Activated naive CD4-positive, alpha-beta T cell treated with anti-CD3 and anti-CD28 coated beads, Interleukin-2, amount 50 U/mL, for 24 hours (primary cell): ENCODE data around the gene SRGAP1.
"Not testable (repeated sequence)": the region's sequence is repeated elsewhere in the genome, so short reads cannot be mapped to it uniquely, and the experiment has no call there.

Experiments used
- H3K27ac Mint-ChIP-seq: one replicate; pipeline ENCODE4 v1.8.0; 2021; ENCODE audit warnings: mild to moderate bottlenecking, mixed read lengths
- H3K27me3 Mint-ChIP-seq: one replicate; pipeline ENCODE4 v1.8.0; 2021; ENCODE audit warnings: mixed read lengths
- H3K36me3 Mint-ChIP-seq: one replicate; pipeline ENCODE4 v1.8.0; 2021; ENCODE audit warnings: mixed read lengths
- H3K4me1 Mint-ChIP-seq: one replicate; pipeline ENCODE4 v1.8.0; 2021; ENCODE audit warnings: mixed read lengths
- H3K4me3 Mint-ChIP-seq: one replicate; pipeline ENCODE4 v1.8.0; 2021; ENCODE audit warnings: mild to moderate bottlenecking, mixed read lengths
- H3K9me3 Mint-ChIP-seq: one replicate; pipeline ENCODE4 v1.8.0; 2021; ENCODE audit warnings: mixed read lengths

SRGAP1 gene

GRCh38 chr12:64194333-64195149, 350.0 kb downstream of the SRGAP1 start:
- no peak overlapping the region for H3K27ac Mint-ChIP-seq
- no peak overlapping the region for H3K4me3 Mint-ChIP-seq
- H3K27me3 Mint-ChIP-seq = no peaks in the 10 kb centered on the region
- H3K4me1 Mint-ChIP-seq = peaks cover 7% of the 10 kb centered on the region
- peaks cover 18% of the 10 kb centered on the region for H3K36me3 Mint-ChIP-seq
- no peaks in the 10 kb centered on the region for H3K9me3 Mint-ChIP-seq

DNA sequence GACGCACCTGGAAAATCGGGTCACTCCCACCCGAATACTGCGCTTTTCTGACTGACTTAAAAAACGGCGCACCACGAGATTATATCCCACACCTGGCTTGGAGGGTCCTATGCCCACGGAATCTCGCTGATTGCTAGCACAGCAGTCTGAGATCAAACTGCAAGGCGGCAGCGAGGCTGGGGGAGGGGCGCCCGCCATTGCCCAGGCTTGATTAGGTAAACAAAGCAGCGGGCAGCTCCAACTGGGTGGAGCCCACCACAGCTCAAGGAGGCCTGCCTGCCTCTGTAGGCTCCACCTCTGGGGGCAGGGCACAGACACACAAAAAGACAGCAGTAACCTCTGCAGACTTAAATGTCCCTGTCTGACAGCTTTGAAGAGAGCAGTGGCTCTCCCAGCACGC, 351.3 kb downstream of the SRGAP1 start:
- peaks cover 18% of the 10 kb centered on the region for H3K36me3 Mint-ChIP-seq
- H3K27me3 Mint-ChIP-seq, H3K4me1 Mint-ChIP-seq, H3K4me3 Mint-ChIP-seq, H3K9me3 Mint-ChIP-seq, H3K27ac Mint-ChIP-seq: not testable (repeated sequence)

DNA sequence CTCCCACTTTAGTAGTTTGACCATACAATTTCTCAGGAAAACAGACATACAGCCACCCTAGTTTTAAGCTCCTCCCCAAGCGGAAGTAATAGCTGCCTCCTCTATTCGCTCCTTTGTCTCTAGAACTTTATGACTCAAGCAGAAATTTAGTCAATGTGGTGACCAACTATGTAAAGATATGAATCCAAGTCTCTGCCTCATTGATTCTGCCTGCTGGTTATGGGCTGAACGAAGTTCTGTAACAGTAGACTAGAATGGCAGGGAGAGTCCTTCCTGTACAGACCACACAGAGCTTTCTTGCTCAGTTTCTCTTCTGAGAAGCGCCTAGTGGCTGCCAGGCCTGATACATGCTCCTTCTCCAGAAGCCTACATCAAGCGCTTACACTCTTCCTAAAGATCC, 358.5 kb downstream of the SRGAP1 start:
- Mint-ChIP-seq H3K27me3 (no peaks in the 10 kb centered on the region), H3K36me3 (peaks cover 23% of the 10 kb centered on the region), H3K9me3 (no peaks in the 10 kb centered on the region), H3K4me1 (no peaks in the 10 kb centered on the region), H3K4me3 (no peak overlapping the region), H3K27ac (no peak overlapping the region)

DNA sequence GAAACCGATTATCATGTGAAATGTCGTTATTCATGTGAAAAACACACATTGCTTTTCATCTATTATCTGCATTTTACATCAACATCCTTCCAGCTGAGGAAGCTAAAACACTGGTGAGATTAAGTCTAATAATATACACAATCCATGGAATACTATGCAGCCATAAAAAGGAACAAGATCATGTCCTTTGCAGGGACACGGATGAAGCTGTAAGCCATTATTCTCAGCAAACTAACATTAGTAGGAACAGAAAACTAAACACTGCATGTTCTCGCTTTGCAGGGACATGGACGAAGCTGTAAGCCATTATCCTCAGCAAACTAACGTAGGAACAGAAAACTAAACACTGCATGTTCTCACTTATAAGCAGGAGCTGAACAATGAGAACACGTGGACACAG, 359.3 kb downstream of the SRGAP1 start:
- H3K4me1 Mint-ChIP-seq = no peaks in the 10 kb centered on the region
- H3K36me3 Mint-ChIP-seq = peaks cover 22% of the 10 kb centered on the region
- H3K27ac Mint-ChIP-seq = no peak overlapping the region
- H3K9me3 Mint-ChIP-seq = no peaks in the 10 kb centered on the region
- no peak overlapping the region for H3K4me3 Mint-ChIP-seq
- no peaks in the 10 kb centered on the region for H3K27me3 Mint-ChIP-seq

- Mint-ChIP-seq H3K27me3 (no peaks in the 10 kb centered on the region), H3K36me3 (peaks cover 22% of the 10 kb centered on the region), H3K4me1 (no peaks in the 10 kb centered on the region), H3K27ac (no peak overlapping the region), H3K4me3 (no peak overlapping the region), H3K9me3 (no peaks in the 10 kb centered on the region)
Observed at GRCh38 chr12:64205542-64205941, 361.0 kb downstream of the SRGAP1 start.

GRCh38 chr12:64207453-64207852, 363.0 kb downstream of the SRGAP1 start:
- Mint-ChIP-seq H3K27me3 (no peaks in the 10 kb centered on the region), H3K27ac (no peak overlapping the region), H3K9me3 (no peaks in the 10 kb centered on the region), H3K4me1 (no peaks in the 10 kb centered on the region), H3K4me3 (no peak overlapping the region), H3K36me3 (peaks cover 29% of the 10 kb centered on the region)
